SKM-1 treated with dmso at 0.1 percent for 144 hours (cell line): ENCODE measurements around the gene GALC.

Experiments used
- DNase-seq: peaks from one replicate; lab custom pipeline; 2025; ENCODE audit not compliant: unreplicated experiment; lab: John Stamatoyannopoulos, UW

The GALC gene

GRCh38 chr14:88007608-88008007 lies 14.6 kb upstream of the GALC start:
- DNase-seq: no peak

- DNase-seq: peak; percentile 66
Measured at GRCh38 chr14:88005978-88006851, 13.2 kb upstream of the GALC start.

- peak; percentile 70 for DNase-seq
Measured at GRCh38 chr14:88005050-88005481, 12.1 kb upstream of the GALC start, which contains the start of gene GPR65. GPR65 (plus strand) TSS chr14:88005135; CDS start chr14:88010848, 5,713 bp downstream.

DNA sequence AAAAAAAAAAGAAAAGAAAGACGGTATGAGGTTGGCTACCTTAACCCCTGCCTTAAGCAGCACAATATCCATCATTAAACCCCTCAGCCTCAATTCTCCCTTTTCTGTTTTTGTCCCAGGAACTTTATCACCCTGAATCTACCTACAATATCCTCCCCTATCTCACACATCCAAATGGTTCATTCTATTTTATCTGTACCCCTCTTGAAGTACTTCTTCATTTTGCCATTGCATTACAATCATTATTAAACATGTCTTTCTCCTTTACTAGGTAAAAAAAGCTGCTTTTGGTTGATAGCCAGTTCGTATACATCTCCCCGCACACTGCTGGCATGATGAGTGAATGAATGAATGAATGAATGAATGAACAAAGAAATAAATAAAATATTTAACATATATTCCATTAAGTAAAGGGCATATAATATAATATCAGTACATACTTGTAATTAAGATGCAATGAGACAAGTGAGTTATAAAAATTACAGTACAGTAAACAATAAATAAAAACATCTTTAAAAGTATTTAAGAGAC lies 11.6 kb upstream of the GALC start:
- no peak for DNase-seq

DNA sequence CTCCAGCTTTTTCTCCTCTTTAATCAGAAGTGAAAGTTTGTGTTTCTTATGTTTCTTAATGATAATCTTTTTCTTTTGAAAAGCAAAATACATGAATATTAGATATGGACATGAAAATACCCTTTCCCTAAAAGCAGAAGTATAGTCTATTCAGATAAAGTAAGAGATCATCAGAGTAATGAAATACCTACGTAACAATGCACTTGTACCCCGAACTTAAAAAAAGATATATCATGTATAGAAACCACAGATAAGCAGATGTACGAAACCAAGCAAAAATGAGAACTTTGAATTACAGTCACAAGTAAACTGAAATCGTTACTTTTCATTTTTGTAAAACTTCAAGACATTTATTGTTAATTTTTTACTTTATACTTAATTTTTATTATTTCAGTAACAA lies 10.4 kb upstream of the GALC start:
- DNase-seq: no peak

DNA sequence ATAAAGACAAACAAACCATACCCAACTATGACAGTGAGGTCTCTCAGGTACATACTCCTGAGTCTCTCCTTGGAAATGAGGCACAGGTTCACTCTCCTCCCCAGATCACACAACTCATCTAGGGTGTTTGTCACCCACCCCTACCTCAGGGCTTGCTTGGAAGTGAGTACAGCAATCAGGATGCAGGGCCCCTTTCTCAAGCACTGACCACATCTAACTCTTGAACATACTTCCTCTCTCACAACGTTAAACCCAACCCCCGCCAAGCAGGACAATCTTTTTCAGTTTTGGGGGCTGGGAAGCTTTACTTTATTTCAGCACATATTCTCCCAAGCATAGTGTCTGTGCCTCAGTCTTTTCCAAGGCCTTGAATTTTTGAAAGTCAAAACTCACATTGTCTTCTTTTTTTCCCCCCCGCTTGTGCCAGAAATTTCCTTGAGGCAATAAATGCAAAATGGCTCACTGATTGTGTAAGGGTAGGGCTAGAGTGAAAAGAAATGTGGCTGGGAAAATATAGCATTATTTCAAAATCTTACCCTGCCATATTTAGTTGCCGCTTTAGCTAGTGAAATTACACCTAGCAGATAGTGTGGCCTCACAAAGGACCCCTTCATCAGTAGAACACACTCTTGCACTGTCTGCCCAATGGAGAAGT lies 9.6 kb upstream of the GALC start:
- peak; percentile 72 for DNase-seq

DNA sequence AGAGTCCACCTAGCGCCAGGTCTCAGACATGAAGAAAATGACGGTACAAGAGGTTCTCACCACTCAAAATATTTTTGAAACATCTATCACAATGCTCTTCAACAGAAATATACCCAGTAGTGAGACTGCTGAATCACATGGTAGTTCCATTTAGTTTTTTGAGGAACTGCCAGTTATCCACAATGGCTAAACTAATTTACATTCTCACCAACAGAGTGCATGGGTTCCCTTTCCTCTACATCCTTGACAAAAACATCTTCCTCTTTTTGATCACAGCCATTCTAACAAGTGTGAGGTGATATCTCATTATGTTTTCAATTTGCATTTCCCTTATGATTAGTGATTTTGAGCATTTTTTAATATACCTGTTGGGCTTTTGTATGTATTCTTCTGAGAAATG lies 6.3 kb upstream of the GALC start:
- peak; percentile 19 for DNase-seq

- no peak for DNase-seq
Measured at GRCh38 chr14:87998482-87998881, 5.5 kb upstream of the GALC start.

GRCh38 chr14:87996291-87996592 lies 3.3 kb upstream of the GALC start:
- no peak for DNase-seq

DNA sequence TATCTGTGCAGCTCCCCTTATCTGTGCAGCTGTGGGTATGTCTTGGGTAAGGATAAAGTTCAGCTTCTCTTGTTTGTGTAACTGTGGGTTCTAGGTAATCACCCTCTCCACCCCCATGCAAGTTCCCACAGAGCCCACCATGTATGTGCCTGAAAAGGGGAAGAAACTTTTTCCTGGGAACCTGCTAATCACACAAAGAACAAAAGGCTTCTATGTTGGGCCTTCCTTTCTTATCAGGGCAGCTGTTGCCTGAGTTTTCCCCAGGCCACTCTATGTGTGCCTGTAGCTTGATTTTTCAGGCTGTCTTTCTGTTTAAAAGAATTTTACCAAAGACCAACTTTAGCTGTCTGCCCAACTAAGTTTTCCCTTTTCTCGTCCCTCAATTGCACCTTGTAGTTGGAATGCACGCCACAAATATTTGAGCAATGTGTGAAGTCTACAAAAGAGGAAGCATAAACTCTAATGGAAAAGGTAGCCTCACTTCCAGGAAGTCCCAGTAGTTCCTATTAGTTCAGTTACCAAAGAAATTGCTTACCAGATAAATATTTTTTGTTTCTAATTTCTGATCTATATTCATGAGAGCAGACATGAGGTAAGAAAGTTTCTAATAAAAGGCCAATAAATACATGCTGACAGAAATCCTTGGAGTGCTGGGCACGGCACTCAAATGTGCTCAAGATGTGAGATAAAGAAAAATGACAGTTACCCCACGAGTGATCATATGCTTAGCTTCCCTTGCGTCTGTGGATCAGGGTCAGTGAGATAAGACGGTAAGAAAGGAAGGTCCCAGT lies 2.7 kb upstream of the GALC start:
- DNase-seq: no peak

GRCh38 chr14:87994974-87995373 lies 2.0 kb upstream of the GALC start:
- no peak for DNase-seq

- DNase-seq: no peak
Measured at GRCh38 chr14:87992346-87992717, 650 bp downstream of the GALC start.

DNA sequence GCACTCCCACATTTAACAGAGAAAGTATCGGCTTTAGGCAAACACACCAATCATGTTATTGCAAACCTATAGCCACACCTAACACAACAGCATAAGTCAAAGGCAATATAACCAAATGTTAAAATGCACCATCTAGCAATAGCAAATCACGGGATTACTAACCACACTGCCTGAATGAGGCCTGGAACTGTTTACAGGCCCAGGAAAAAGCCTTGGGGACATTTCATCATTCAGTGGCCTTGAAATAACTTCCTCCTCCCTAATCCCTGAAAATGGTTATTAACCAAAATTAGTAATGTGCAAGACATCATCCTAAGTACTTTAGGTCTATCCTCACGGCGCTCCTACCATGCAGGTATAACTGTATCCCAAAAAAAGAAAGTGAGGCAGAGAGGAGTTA lies 2.3 kb downstream of the GALC start:
- no peak for DNase-seq

DNA sequence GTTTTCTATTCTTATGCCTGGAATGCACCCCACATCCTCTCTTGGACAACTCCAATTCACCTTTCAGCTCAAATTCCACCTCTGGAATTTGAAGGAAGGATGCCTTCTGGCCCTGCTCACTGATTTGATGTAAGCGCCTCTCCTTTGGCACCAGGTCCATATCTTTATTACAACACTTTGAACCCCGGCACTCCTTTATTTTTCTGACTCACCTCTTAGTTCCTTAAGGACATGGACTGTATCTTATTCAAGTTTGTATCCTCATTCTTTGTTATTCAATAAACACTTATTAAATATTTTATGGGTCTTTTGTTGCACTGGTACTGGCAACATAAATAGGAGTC lies 3.1 kb downstream of the GALC start:
- no peak for DNase-seq

GRCh38 chr14:87989221-87989955 lies 3.6 kb downstream of the GALC start:
- no peak for DNase-seq

GRCh38 chr14:87979689-87980088 lies 13.3 kb downstream of the GALC start:
- no peak for DNase-seq

- no peak for DNase-seq
Measured at GRCh38 chr14:87975636-87976035, 17.3 kb downstream of the GALC start.

- DNase-seq: no peak
Measured at GRCh38 chr14:87971010-87971409, 22.0 kb downstream of the GALC start.

GRCh38 chr14:87967496-87967895 lies 25.5 kb downstream of the GALC start:
- no peak for DNase-seq

GRCh38 chr14:87966816-87967215 lies 26.2 kb downstream of the GALC start:
- DNase-seq: no peak

- no peak for DNase-seq
Measured at GRCh38 chr14:87961246-87961645, 31.7 kb downstream of the GALC start.
